KMS-11 (cell line): ENCODE measurements around the gene DIAPH3.

Experiments used
- H2AFZ ChIP-seq: fragments of 200-600 bp; sonication (generic); 2 replicates; pipeline ENCODE4 v1.6.1; 2016; ENCODE audit warnings: antibody characterized with exemption, mixed run types, low read depth
- H3K27ac ChIP-seq: fragments of 200-600 bp; sonication (generic); 2 replicates; pipeline ENCODE4 v1.6.1; 2016; ENCODE audit warnings: mild to moderate bottlenecking, mixed run types
- H3K27me3 ChIP-seq: fragments of 200-600 bp; sonication (generic); 2 replicates; pipeline ENCODE4 v1.6.1; 2017; ENCODE audit warnings: mild to moderate bottlenecking, low read depth, mixed run types, moderate library complexity; ENCODE audit not compliant: insufficient read depth
- H3K36me3 ChIP-seq: fragments of 200-600 bp; sonication (generic); 2 replicates; pipeline ENCODE4 v1.6.1; 2017; ENCODE audit warnings: mild to moderate bottlenecking, mixed run types; ENCODE audit not compliant: insufficient read depth
- H3K4me1 ChIP-seq: fragments of 200-600 bp; sonication (generic); 2 replicates; pipeline ENCODE4 v1.6.1; 2016; ENCODE audit warnings: mild to moderate bottlenecking, low read depth, mixed run types; ENCODE audit not compliant: poor library complexity, severe bottlenecking
- H3K4me2 ChIP-seq: fragments of 200-600 bp; sonication (generic); 2 replicates; pipeline ENCODE4 v1.7.0; 2016; ENCODE audit warnings: mild to moderate bottlenecking, mixed run types
- H3K4me3 ChIP-seq: fragments of 200-600 bp; sonication (generic); IDR thresholded peaks from 2 replicates; pipeline ENCODE4 v1.6.1; 2017; ENCODE audit warnings: low read depth, low read length, mixed read lengths; ENCODE audit not compliant: insufficient read depth
- H3K79me2 ChIP-seq: fragments of 200-600 bp; sonication (generic); 2 replicates; pipeline ENCODE4 v1.6.1; 2016; ENCODE audit warnings: low read depth, mixed run types; ENCODE audit not compliant: insufficient read depth
- H3K9ac ChIP-seq: fragments of 200-600 bp; sonication (generic); 2 replicates; pipeline ENCODE4 v1.6.1; 2016; ENCODE audit warnings: mild to moderate bottlenecking, mixed run types
- H4K20me1 ChIP-seq: fragments of 200-600 bp; sonication (generic); 2 replicates; pipeline ENCODE4 v1.6.1; 2016; ENCODE audit warnings: mild to moderate bottlenecking, mixed run types; ENCODE audit not compliant: insufficient read depth
- CTCF ChIP-seq: fragments of 200-600 bp; sonication (generic); conservative IDR thresholded peaks from 2 replicates; pipeline ENCODE4 v1.6.1; 2017; ENCODE audit warnings: low read depth, mild to moderate bottlenecking, antibody characterized with exemption, low read length, moderate library complexity, mixed read lengths

The DIAPH3 gene

GRCh38 chr13:59978862-59979261 is 184.9 kb downstream of the DIAPH3 start:
- Histone ChIP-seq H3K79me2 (no peaks in the 10 kb centered on the region), H2AFZ (no peak overlapping the region), H4K20me1 (no peaks in the 10 kb centered on the region), H3K4me2 (no peak overlapping the region), H3K27me3 (no peaks in the 10 kb centered on the region), H3K27ac (no peak overlapping the region), H3K36me3 (no peaks in the 10 kb centered on the region), H3K4me1 (no peaks in the 10 kb centered on the region), H3K4me3 (no peak overlapping the region), H3K9ac (no peak overlapping the region)
- TF ChIP-seq CTCF, result no peak

DNA sequence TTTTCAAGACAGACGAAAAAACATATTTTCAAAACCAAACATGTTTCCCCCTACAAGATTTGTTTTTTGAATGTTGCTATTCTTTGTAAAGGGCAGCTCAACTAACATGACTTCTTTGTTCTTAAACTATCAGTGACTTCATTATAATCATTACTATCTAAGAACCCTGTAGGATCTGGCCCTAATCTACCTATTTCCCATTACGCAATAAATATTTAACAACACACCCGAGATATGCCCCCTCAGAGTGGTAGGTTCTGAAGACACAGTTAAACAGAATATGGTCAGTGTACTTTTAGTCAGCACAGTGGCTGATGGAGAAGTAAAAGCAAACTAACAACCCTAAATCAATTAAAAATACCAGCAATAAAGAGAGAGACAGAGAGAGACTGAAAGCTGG is 186.9 kb downstream of the DIAPH3 start:
- no peaks in the 10 kb centered on the region for H3K4me1 ChIP-seq
- no peak overlapping the region for H3K4me2 ChIP-seq
- no peak overlapping the region for H2AFZ ChIP-seq
- no peak overlapping the region for H3K9ac ChIP-seq
- H3K27ac ChIP-seq, result no peak overlapping the region
- no peaks in the 10 kb centered on the region for H3K79me2 ChIP-seq
- no peaks in the 10 kb centered on the region for H4K20me1 ChIP-seq
- H3K27me3 ChIP-seq, result no peaks in the 10 kb centered on the region
- no peak for TF ChIP-seq CTCF
- no peak overlapping the region for H3K4me3 ChIP-seq
- no peaks in the 10 kb centered on the region for H3K36me3 ChIP-seq

GRCh38 chr13:59975807-59976435 is 187.8 kb downstream of the DIAPH3 start:
- H4K20me1 ChIP-seq, result no peaks in the 10 kb centered on the region
- H3K9ac ChIP-seq, result no peak overlapping the region
- TF ChIP-seq CTCF, result no peak
- H3K4me2 ChIP-seq, result no peak overlapping the region
- H3K36me3 ChIP-seq, result no peaks in the 10 kb centered on the region
- no peaks in the 10 kb centered on the region for H3K4me1 ChIP-seq
- no peak overlapping the region for H3K27ac ChIP-seq
- H3K79me2 ChIP-seq, result no peaks in the 10 kb centered on the region
- no peak overlapping the region for H3K4me3 ChIP-seq
- H3K27me3 ChIP-seq, result no peaks in the 10 kb centered on the region
- no peak overlapping the region for H2AFZ ChIP-seq

DNA sequence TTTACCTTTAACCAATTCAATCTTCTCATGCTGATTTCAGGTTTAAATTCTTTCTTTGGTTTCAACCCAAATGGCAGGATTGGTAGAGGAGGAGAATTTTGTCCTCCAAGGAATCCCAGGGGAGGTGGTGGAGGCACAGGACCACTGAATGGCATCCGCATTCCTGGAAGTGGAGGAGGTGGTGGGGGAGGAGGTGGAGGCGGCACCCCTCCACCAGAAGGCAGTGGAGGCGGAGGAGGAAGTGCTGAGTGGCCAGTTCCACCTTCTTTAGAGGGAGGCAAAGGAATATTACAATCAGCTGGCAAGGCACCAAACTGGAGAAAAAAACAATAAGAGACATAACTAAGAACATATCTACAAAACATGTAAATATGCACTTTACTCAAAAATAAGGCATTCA is 192.9 kb downstream of the DIAPH3 start:
- no peaks in the 10 kb centered on the region for H3K36me3 ChIP-seq
- no peaks in the 10 kb centered on the region for H4K20me1 ChIP-seq
- H3K27me3 ChIP-seq, result no peaks in the 10 kb centered on the region
- H3K27ac ChIP-seq, result no peak overlapping the region
- H3K4me2 ChIP-seq, result no peak overlapping the region
- H3K4me1 ChIP-seq, result no peaks in the 10 kb centered on the region
- TF ChIP-seq CTCF, result no peak
- no peak overlapping the region for H2AFZ ChIP-seq
- no peak overlapping the region for H3K9ac ChIP-seq
- no peak overlapping the region for H3K4me3 ChIP-seq
- no peaks in the 10 kb centered on the region for H3K79me2 ChIP-seq
